Measurements from ENCODE around the gene RBPJ. TPM values are rescaled to one million over a fixed set of nuclear protein-coding genes. Genes with fewer than 3 reads are reported as not detected.

RBPJ gene
- total RNA-seq, 1 experiment from 2014 or later, result 33.7 TPM

- no peak overlapping the region for H3K27ac ChIP-seq (ENCODE audit: low read length)
- in situ Hi-C loops (cut with HindIII; ENCODE audit: low pct_unique_long_range_greater_than_20kb, low sequenced_read_pairs) (no loop called here), intact Hi-C loops (cut with micrococcal nuclease; ENCODE audit: unreplicated experiment) (no loop called here)
- H3K4me1 ChIP-seq (ENCODE audit: control insufficient read depth, insufficient read depth, low read length), result no peaks in the 10 kb centered on the region
- ATAC-seq (no peak), DNase-seq (ENCODE audit: low read depth, low spot score) (no peak)
- H3K27me3 ChIP-seq (ENCODE audit: control insufficient read depth, insufficient read depth, low read length), result no peaks in the 10 kb centered on the region
- H3K9me3 ChIP-seq (ENCODE audit: control insufficient read depth, insufficient read depth, low read depth, low read length), result no peaks in the 10 kb centered on the region
- ChIA-PET POLR2A (interaction anchor here (0.5 kb wide), 1 partner anchor 38 kb away, joined by 3 read pairs; no protein-coding TSS in a partner anchor), CTCF (no interaction called here)
- TF ChIP-seq REST (IDR thresholded peaks at IDR 0.05; ENCODE audit: insufficient read depth in 1 of 2, low read depth in 2 of 2, low read length in 1 of 2), result no peak
- TF ChIP-seq SIN3A (IDR thresholded peaks at IDR 0.05; ENCODE audit: borderline replicate concordance, insufficient read depth, low read depth, low read length), result no peak
- no peak for TF ChIP-seq TCF7L2 (IDR thresholded peaks at IDR 0.05; ENCODE audit: low read depth, low read length)
- TF ChIP-seq CTCF (IDR thresholded peaks at IDR 0.05), result no peak
- TF ChIP-seq POLR2AphosphoS5 (IDR thresholded peaks at IDR 0.05; ENCODE audit: low read depth, low read length), result no peak
- H3K36me3 ChIP-seq (ENCODE audit: control insufficient read depth, insufficient read depth, low read length), result no peaks in the 10 kb centered on the region
- BruUV-seq (replicated peaks), result no TSS peak
- no peak overlapping the region for H3K4me3 ChIP-seq (ENCODE audit: low read depth in 2 of 2, low read length in 2 of 2)
Measured at GRCh38 chr4:26307037-26307800, 13.6 kb upstream of the RBPJ start.

GRCh38 chr4:26308568-26308967 lies 12.2 kb upstream of the RBPJ start:
- POLR2A ChIA-PET, result no interaction called here
- intact Hi-C loops (cut with micrococcal nuclease; ENCODE audit: unreplicated experiment) (no loop called here), in situ Hi-C loops (cut with HindIII; ENCODE audit: low pct_unique_long_range_greater_than_20kb, low sequenced_read_pairs) (no loop called here)
- CTCF ChIA-PET, result no interaction called here
- DNase-seq (ENCODE audit: low read depth, low spot score) (no peak), ATAC-seq (no peak)
- Histone ChIP-seq H3K27me3 (ENCODE audit: control insufficient read depth, insufficient read depth, low read length) (no peaks in the 10 kb centered on the region), H3K4me3 (ENCODE audit: low read depth in 2 of 2, low read length in 2 of 2) (no peak overlapping the region), H3K27ac (ENCODE audit: low read length) (no peak overlapping the region), H3K36me3 (ENCODE audit: control insufficient read depth, insufficient read depth, low read length) (no peaks in the 10 kb centered on the region), H3K4me1 (ENCODE audit: control insufficient read depth, insufficient read depth, low read length) (no peaks in the 10 kb centered on the region), H3K9me3 (ENCODE audit: control insufficient read depth, insufficient read depth, low read depth, low read length) (no peaks in the 10 kb centered on the region)
- TF ChIP-seq SIN3A (IDR thresholded peaks at IDR 0.05; ENCODE audit: borderline replicate concordance, insufficient read depth, low read depth, low read length) (no peak), POLR2AphosphoS5 (IDR thresholded peaks at IDR 0.05; ENCODE audit: low read depth, low read length) (no peak), TCF7L2 (IDR thresholded peaks at IDR 0.05; ENCODE audit: low read depth, low read length) (no peak), CTCF (IDR thresholded peaks at IDR 0.05) (no peak), REST (IDR thresholded peaks at IDR 0.05; ENCODE audit: insufficient read depth in 1 of 2, low read depth in 2 of 2, low read length in 1 of 2) (no peak)
- no TSS peak for BruUV-seq (replicated peaks)

Data from Panc1 (cell line).